Smooth muscle cell of the brain vasculature (primary cell): ENCODE results near the gene DLD.
"Not testable (repeated sequence)": the region's sequence is repeated elsewhere in the genome, so short reads cannot be mapped to it uniquely, and the experiment has no call there.

Source experiments
- DNase-seq: peaks from one replicate; pipeline ENCODE4 v3.0.0-alpha.2; 2012; ENCODE audit warnings: low read depth, low spot score

The DLD gene

GRCh38 chr7:107874111-107874510 is 16.9 kb upstream of the DLD start:
- no peak for DNase-seq

DNA sequence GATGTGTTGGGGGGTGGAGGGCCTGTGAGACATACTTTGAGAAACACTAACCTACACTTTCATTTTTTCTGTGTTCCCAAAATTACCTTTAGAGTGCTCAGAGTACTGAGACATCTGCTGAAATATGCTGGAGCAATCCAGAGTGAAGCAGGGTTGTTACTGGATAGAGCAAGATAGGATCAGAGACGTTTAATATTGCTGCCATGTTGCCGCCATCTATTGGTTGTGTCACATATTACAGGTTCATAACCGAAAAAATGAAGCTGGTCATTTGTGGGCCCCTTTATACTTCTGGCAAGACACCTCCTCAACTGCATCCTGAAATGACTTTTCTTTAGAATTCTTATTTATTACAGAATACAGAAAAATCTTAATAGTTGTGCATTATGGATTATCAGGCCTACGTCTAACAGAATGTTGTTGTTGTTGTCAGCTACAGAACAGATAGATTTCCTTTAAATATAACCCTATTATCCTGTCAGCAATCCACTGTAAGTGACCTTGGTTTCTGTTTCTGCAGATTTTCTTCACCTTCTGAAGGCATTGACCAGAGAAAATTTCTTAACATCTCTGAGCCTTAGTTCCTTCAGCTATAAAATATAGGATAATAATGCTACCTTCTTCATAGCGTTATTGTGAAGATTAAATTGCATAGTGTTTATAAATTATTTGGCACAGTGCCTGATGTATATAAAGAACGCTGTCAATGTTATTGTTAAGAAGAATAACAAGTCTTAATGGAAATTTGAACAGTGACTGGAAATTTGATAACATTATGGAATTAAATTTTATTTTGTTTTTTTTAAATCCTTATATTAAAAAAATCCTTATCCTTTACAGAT is 16.2 kb upstream of the DLD start:
- no peak for DNase-seq

GRCh38 chr7:107876916-107877315 is 14.1 kb upstream of the DLD start:
- no peak for DNase-seq

DNA sequence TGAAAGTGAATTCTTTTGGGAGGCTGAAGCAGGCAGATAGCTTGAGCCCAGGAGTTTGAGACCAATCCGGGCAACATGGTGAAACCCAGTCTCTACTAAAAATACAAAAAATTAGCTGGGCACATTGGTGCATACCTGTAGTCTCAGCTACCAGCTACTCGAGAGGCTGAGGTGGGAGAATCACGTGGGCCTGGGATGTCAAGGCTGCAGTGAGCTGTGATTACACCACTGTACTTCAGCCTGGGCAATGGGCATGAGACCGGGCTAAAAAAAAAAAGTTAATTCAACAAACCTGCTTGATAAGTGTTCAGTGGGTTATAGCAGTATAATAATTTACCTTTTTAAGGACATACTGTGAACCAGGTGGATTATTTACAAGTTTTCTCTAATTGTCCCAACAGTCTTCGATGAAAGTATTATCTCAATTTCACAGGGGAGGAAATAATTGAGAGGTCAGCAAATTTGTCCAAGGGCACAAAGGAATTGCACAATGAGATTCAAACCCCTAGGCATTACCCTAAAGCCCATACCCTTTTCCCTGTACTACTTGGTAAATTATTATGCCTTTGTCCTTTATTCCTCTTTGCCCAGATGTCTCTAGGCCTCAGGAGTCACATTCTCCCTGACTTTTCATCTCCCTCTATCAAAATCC is 13.1 kb upstream of the DLD start:
- DNase-seq, result no peak

GRCh38 chr7:107878636-107879035 is 12.3 kb upstream of the DLD start:
- DNase-seq, result no peak

GRCh38 chr7:107879400-107880035 is 11.5 kb upstream of the DLD start:
- no peak for DNase-seq

DNA sequence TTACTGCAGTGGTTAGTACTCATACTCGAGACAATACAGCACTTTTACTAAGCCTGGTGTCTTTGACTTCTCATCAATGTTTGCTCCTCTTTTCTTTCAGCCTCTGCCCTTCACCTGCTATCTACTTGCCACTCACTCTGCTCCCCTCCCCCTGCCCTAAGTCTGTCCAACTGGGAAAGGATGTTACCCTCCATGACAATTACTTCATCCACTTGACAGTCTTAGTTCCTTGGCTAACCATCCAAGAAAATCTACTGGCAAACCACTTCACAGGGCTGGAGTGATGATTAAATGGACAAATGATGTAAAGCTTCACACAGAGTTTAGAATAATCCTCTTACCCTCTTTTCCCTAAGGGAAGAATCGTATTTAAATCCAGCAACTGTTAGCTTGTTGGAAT is 8.2 kb upstream of the DLD start:
- no peak for DNase-seq

DNA sequence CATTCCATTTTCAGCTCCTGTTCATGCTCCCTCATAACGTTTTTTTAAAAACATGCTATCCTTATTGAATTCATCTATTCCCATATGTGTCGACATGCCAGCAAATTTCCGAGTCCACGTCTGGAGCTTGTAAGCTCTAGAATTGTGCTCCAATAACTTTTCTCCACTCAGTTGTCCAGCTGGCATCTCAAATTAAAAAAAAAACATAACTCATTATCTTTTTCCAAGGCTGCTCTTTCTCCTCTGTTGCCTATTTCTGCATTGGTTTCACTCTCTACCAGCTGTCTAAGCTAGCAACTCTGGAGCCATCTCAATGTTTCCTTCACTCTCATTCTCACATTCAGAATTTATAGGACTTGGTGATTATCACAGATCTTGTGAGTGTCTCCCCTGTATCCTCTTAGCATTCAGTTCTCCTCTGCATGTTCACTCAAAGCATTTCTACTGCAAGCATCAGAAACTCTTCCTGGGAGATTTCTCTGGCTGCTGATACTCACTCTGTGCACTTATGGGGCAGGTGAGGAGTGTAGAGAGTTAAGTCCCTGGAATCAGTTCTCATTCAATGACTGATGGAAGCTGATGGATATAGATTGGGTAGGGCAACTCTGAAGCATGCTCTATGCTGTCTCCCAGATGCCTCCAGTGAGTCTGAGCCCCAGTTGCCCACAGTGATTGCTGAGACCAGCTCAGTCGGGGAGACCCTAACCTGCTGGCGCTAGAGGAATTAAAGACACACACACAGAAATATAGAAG is 6.7 kb upstream of the DLD start:
- DNase-seq, result no peak

- not testable (repeated sequence) for DNase-seq
Measured at GRCh38 chr7:107887827-107888226, 3.2 kb upstream of the DLD start.

DNA sequence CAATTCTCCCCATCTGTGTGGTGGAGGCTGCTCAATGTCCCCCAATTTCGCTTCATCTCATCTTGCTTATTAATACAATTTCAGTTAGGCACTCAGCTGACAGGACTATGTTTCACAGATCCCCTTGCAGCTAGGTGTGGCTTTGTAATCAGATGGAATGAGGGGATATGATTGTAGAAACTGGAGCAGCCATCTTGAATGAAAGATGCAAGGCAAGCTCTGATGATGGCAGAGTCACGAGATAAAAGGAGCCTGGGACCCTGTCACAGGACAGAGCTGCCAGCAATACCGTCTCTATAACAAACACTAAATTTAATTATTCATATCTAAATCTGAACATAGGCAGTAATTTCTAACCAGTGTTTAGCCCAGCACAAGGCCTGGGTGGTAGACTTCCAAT is 991 bp upstream of the DLD start:
- DNase-seq, result no peak

GRCh38 chr7:107890493-107890961 is 456 bp upstream of the DLD start:
- no peak for DNase-seq

GRCh38 chr7:107891636-107892366 is 818 bp downstream of the DLD start:
- DNase-seq, result no peak

GRCh38 chr7:107892367-107892741 is 1.4 kb downstream of the DLD start:
- not testable (repeated sequence) for DNase-seq

GRCh38 chr7:107898997-107899594 is 8.1 kb downstream of the DLD start:
- DNase-seq, result no peak

DNA sequence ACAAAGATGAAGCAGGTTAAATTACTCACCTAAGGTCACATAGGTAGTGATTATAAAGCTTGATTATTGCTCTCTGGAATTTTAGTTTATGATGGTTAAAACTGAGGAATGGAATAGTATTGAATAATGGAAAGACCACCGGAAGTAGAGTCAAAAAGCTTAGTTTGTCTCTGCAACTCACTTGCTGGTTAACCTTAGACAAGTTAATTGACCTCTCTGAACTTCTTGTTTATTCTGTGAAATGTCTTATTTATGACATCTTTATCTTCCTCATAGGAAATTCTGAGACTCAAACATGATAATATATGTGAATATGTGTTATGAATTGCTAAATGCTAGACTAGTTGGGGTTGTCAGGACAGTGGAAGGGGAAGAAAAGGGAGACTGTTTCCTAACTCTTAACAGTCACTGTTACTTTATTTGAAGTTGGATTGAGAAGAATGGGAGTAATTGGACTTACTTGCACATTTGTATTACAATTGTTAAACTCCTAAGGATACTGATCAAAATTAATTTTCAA is 9.6 kb downstream of the DLD start:
- DNase-seq, result no peak

DNA sequence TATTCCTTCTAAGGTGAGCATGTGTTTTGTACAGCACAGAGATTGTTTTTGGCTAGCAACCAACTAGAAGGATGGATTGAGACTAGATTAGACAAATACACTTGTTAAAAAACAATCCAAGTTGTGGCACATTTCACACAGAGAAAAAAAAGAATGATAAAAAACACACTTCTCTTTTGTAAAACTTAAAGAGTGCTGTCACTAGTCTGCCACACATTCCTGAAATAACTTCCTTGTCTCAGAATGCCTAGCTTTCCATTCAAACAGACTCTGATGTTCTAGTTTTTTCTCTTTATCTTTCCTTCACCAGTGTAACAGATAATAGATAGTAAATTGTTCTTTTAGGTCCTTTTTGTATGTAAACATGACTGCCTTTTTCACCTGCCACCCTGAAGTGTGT is 11.4 kb downstream of the DLD start:
- DNase-seq, result no peak

DNA sequence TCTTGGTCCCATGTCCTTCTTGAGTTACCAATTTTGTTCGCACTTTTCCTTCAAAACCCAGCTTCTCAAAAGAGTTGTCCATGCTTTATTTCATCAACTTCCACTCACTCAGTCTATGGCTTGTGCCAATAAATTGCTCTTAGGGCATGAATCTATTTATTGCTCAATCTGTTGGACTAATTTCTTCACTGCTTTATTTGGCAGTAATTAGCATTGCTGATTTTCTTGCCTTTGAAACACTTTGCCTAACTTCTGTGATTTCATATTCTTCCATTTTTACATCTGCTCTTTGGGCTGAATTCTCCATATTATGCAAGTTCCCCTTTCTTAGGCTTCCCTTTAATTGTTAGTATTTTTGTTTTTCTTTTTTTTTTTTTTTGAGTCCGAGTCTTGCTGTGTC is 16.8 kb downstream of the DLD start:
- no peak for DNase-seq

DNA sequence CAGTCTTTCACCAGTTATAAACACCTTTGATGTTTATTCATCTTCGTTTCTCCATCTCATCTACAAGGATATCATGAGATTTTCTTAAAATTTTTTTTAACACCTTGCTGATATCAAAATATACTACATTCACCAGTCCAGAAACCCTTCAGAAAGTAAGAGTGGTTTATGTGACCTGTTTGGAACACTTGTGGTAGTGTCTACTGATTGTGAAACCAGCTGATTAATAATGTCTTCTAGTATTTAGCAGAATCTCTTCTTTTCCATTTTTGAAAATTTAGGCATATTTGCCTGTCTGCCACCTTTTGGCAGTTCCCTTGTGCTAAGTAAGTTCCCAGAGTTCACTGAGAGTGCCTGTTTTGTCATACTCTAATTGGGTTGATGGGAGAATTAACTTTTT is 18.5 kb downstream of the DLD start:
- no peak for DNase-seq

- DNase-seq, result no peak
Measured at GRCh38 chr7:107911981-107912380, 21.0 kb downstream of the DLD start.

- no peak for DNase-seq
Measured at GRCh38 chr7:107913851-107914250, 22.9 kb downstream of the DLD start.

- DNase-seq, result no peak
Measured at GRCh38 chr7:107914831-107915230, 23.8 kb downstream of the DLD start.
